GM23338 (cell line): Measurements from ENCODE around the gene APOL6. TPM values are rescaled to one million over a fixed set of nuclear protein-coding genes. Genes with fewer than 3 reads are reported as not detected.

ENCODE experiments used
- ATAC-seq: fragments of 200-7000 bp; cut with Tn5 transposase; 3 replicates; pipeline ENCODE4 v1.9.1; 2020
- DNase-seq: peaks from one replicate; pipeline ENCODE4 v3.0.0-alpha.2; 2015; ENCODE audit warnings: low spot score
- H2AFZ ChIP-seq: fragments of 200-600 bp; sonication (generic); 2 replicates; pipeline ENCODE4 v1.8.0; 2016; ENCODE audit warnings: antibody characterized with exemption, mild to moderate bottlenecking, moderate library complexity
- H3F3A ChIP-seq: fragments of 200-600 bp; sonication (generic); replicated peaks from 2 replicates; pipeline ENCODE4 v1.8.0; 2017; ENCODE audit warnings: antibody characterized with exemption, mixed run types, low read depth
- H3K27ac ChIP-seq: fragments of 200-600 bp; sonication (generic); 2 replicates; pipeline ENCODE4 v1.6.1; 2016; ENCODE audit warnings: low read depth
- H3K27me3 ChIP-seq: fragments of 200-600 bp; sonication (generic); 2 replicates; pipeline ENCODE4 v1.8.0; 2016; ENCODE audit warnings: mild to moderate bottlenecking, mixed run types, moderate library complexity; ENCODE audit not compliant: insufficient read depth
- H3K36me3 ChIP-seq: fragments of 200-600 bp; sonication (generic); 2 replicates; pipeline ENCODE4 v1.8.0; 2016; ENCODE audit warnings: mild to moderate bottlenecking; ENCODE audit not compliant: insufficient read depth
- H3K4me1 ChIP-seq: fragments of 200-600 bp; sonication (generic); 2 replicates; pipeline ENCODE4 v1.8.0; 2016; ENCODE audit warnings: mild to moderate bottlenecking, moderate library complexity; ENCODE audit not compliant: insufficient read depth
- H3K4me2 ChIP-seq: fragments of 200-600 bp; sonication (generic); 2 replicates; pipeline ENCODE4 v1.7.1; 2017; ENCODE audit warnings: mixed run types
- H3K4me3 ChIP-seq: fragments of 200-600 bp; sonication (generic); 2 replicates; pipeline ENCODE4 v1.6.1; 2016; ENCODE audit warnings: mixed run types
- H3K79me2 ChIP-seq: fragments of 200-600 bp; sonication (generic); replicated peaks from 2 replicates; pipeline ENCODE4 v1.8.0; 2017; ENCODE audit warnings: mild to moderate bottlenecking; ENCODE audit not compliant: insufficient read depth
- H3K9me2 ChIP-seq: fragments of 200-600 bp; sonication (generic); 2 replicates; pipeline ENCODE4 v1.8.0; 2017; ENCODE audit not compliant: insufficient read depth
- H4K20me1 ChIP-seq: fragments of 200-600 bp; sonication (generic); replicated peaks from 2 replicates; pipeline ENCODE4 v1.8.0; 2017; ENCODE audit warnings: mild to moderate bottlenecking; ENCODE audit not compliant: insufficient read depth
- H3K27ac Mint-ChIP-seq: 2 replicates; pipeline ENCODE4 v1.8.0; 2020; ENCODE audit warnings: inconsistent platforms, mild to moderate bottlenecking, moderate library complexity, mixed read lengths
- H3K27me3 Mint-ChIP-seq: 3 replicates; pipeline ENCODE4 v1.8.0; 2022; ENCODE audit warnings: low read depth, mild to moderate bottlenecking, moderate library complexity, mixed read lengths, inconsistent platforms; ENCODE audit not compliant: insufficient read depth, poor library complexity
- H3K36me3 Mint-ChIP-seq: 3 replicates; pipeline ENCODE4 v1.8.0; 2021; ENCODE audit warnings: low read depth, mild to moderate bottlenecking, inconsistent platforms, moderate library complexity, mixed read lengths
- H3K4me1 Mint-ChIP-seq: 3 replicates; pipeline ENCODE4 v1.8.0; 2020; ENCODE audit warnings: mild to moderate bottlenecking, inconsistent platforms, mixed read lengths
- H3K4me3 Mint-ChIP-seq: 3 replicates; pipeline ENCODE4 v1.8.0; 2021; ENCODE audit warnings: moderate library complexity, mild to moderate bottlenecking, inconsistent platforms, mixed read lengths
- H3K9me3 Mint-ChIP-seq: 3 replicates; pipeline ENCODE4 v1.8.0; 2020; ENCODE audit warnings: moderate library complexity, mild to moderate bottlenecking, inconsistent platforms, mixed read lengths
- CREB1 ChIP-seq: fragments of 250-450 bp; sonication (Bioruptor Pico); IDR thresholded peaks from 2 replicates; pipeline ENCODE4 v1.5.0; 2020; ENCODE audit warnings: low read depth, mild to moderate bottlenecking, moderate library complexity
- EZH2 ChIP-seq: fragments of 200-600 bp; sonication (generic); IDR thresholded peaks from one replicate; pipeline ENCODE4 v1.8.0; 2017; ENCODE audit warnings: antibody characterized with exemption, mild to moderate bottlenecking, low read depth; ENCODE audit not compliant: unreplicated experiment
- EZH2phosphoT487 ChIP-seq: fragments of 200-600 bp; sonication (generic); IDR thresholded peaks from one replicate; pipeline ENCODE4 v1.8.1; 2018; ENCODE audit warnings: antibody characterized with exemption; ENCODE audit not compliant: unreplicated experiment
- JUNB ChIP-seq: IDR thresholded peaks from one replicate; pipeline ENCODE4 v1.6.1; 2016; ENCODE audit warnings: antibody characterized with exemption; ENCODE audit not compliant: unreplicated experiment
- NANOG ChIP-seq: IDR thresholded peaks from 2 replicates; pipeline ENCODE4 v1.6.1; 2016; ENCODE audit warnings: antibody characterized with exemption, borderline replicate concordance
- POLR2AphosphoS5 ChIP-seq: IDR thresholded peaks from 2 replicates; pipeline ENCODE4 v1.6.1; 2016; ENCODE audit warnings: antibody characterized with exemption, low read depth
- STAT1 ChIP-seq: IDR thresholded peaks from one replicate; pipeline ENCODE4 v1.6.1; 2016; ENCODE audit warnings: antibody characterized with exemption; ENCODE audit not compliant: unreplicated experiment
- ZNF114 ChIP-seq: fragments of 250-450 bp; sonication (Bioruptor Pico); IDR thresholded peaks from 2 replicates; pipeline ENCODE4 v1.5.0; 2020; ENCODE audit warnings: mild to moderate bottlenecking, moderate library complexity
- ZNF331 ChIP-seq: fragments of 250-450 bp; sonication (Bioruptor Pico); IDR thresholded peaks from 2 replicates; pipeline ENCODE4 v1.5.0; 2020; ENCODE audit warnings: low read depth, mild to moderate bottlenecking, moderate library complexity
- polyA plus RNA-seq: library from polyadenylated mRNA; unstranded; fragments of >200 nt; fragmentation: Nextera tagmentation; extraction: Ambion mirVana; gene quantifications from 2 replicates; pipeline ENCODE4 v1.2.1, GENCODE V29; 2016
- total RNA-seq: library from RNA; depleted of rRNA; stranded (reverse); fragments of >200 nt; shearing (Covaris generic); gene quantifications from 2 replicates; pipeline ENCODE4 v1.2.3, GENCODE V29; 2014
- TF ChIP-seq, protein P1 (sequence below): IDR thresholded peaks from 2 replicates; pipeline ENCODE4 v1.6.1; 2016; ENCODE audit warnings: antibody characterized with exemption
- TF ChIP-seq, protein P2 (sequence below), 2 experiments: fragments of 200-600 bp in 1 of 2; sonication (generic) in 1 of 2; conservative IDR thresholded peaks; 2 replicates each; pipeline versions ENCODE4 v1.5.1 to v1.6.1; 2016 to 2017; ENCODE audit warnings: antibody characterized with exemption in 2 of 2, low read depth in 2 of 2, mild to moderate bottlenecking in 2 of 2, moderate library complexity in 1 of 2
- TF ChIP-seq, protein P3 (sequence below): fragments of 250-450 bp; sonication (Bioruptor Pico); IDR thresholded peaks from 2 replicates; pipeline ENCODE4 v1.5.0; 2020; ENCODE audit warnings: mild to moderate bottlenecking, moderate library complexity
- TF ChIP-seq, protein P4 (sequence below): IDR thresholded peaks from one replicate; pipeline ENCODE4 v1.6.1; 2018; ENCODE audit warnings: antibody characterized with exemption; ENCODE audit not compliant: unreplicated experiment

APOL6 gene
- total and polyA plus RNA-seq, 2 experiments from 2014 or later: 0.10 to 0.14 TPM

- Mint-ChIP-seq H3K27ac (no peak within 1 kb of the TSS), H3K27me3 (peaks cover 7% of the 10 kb centered on the region), H3K4me1 (peaks cover 4% of the 10 kb centered on the region), H3K4me3 (no peak within 1 kb of the TSS), H3K36me3 (no peaks in the 10 kb centered on the region), H3K9me3 (no peaks in the 10 kb centered on the region)
- H3K79me2 ChIP-seq: no peaks in the 10 kb centered on the region
- TF ChIP-seq, protein P1, sequence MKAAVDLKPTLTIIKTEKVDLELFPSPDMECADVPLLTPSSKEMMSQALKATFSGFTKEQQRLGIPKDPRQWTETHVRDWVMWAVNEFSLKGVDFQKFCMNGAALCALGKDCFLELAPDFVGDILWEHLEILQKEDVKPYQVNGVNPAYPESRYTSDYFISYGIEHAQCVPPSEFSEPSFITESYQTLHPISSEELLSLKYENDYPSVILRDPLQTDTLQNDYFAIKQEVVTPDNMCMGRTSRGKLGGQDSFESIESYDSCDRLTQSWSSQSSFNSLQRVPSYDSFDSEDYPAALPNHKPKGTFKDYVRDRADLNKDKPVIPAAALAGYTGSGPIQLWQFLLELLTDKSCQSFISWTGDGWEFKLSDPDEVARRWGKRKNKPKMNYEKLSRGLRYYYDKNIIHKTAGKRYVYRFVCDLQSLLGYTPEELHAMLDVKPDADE: no peak
- no peak for TF ChIP-seq ZNF331 (CRISPR knock-in tag)
- no peak for TF ChIP-seq POLR2AphosphoS5
- TF ChIP-seq, protein P2, sequence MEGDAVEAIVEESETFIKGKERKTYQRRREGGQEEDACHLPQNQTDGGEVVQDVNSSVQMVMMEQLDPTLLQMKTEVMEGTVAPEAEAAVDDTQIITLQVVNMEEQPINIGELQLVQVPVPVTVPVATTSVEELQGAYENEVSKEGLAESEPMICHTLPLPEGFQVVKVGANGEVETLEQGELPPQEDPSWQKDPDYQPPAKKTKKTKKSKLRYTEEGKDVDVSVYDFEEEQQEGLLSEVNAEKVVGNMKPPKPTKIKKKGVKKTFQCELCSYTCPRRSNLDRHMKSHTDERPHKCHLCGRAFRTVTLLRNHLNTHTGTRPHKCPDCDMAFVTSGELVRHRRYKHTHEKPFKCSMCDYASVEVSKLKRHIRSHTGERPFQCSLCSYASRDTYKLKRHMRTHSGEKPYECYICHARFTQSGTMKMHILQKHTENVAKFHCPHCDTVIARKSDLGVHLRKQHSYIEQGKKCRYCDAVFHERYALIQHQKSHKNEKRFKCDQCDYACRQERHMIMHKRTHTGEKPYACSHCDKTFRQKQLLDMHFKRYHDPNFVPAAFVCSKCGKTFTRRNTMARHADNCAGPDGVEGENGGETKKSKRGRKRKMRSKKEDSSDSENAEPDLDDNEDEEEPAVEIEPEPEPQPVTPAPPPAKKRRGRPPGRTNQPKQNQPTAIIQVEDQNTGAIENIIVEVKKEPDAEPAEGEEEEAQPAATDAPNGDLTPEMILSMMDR (conservative IDR thresholded peaks at IDR 0.05; ENCODE audit: low read depth in 2 of 2): no peak
- no peak for TF ChIP-seq EZH2
- TF ChIP-seq ZNF114 (CRISPR knock-in tag): no peak
- TF ChIP-seq NANOG: no peak
- TF ChIP-seq, protein P3, sequence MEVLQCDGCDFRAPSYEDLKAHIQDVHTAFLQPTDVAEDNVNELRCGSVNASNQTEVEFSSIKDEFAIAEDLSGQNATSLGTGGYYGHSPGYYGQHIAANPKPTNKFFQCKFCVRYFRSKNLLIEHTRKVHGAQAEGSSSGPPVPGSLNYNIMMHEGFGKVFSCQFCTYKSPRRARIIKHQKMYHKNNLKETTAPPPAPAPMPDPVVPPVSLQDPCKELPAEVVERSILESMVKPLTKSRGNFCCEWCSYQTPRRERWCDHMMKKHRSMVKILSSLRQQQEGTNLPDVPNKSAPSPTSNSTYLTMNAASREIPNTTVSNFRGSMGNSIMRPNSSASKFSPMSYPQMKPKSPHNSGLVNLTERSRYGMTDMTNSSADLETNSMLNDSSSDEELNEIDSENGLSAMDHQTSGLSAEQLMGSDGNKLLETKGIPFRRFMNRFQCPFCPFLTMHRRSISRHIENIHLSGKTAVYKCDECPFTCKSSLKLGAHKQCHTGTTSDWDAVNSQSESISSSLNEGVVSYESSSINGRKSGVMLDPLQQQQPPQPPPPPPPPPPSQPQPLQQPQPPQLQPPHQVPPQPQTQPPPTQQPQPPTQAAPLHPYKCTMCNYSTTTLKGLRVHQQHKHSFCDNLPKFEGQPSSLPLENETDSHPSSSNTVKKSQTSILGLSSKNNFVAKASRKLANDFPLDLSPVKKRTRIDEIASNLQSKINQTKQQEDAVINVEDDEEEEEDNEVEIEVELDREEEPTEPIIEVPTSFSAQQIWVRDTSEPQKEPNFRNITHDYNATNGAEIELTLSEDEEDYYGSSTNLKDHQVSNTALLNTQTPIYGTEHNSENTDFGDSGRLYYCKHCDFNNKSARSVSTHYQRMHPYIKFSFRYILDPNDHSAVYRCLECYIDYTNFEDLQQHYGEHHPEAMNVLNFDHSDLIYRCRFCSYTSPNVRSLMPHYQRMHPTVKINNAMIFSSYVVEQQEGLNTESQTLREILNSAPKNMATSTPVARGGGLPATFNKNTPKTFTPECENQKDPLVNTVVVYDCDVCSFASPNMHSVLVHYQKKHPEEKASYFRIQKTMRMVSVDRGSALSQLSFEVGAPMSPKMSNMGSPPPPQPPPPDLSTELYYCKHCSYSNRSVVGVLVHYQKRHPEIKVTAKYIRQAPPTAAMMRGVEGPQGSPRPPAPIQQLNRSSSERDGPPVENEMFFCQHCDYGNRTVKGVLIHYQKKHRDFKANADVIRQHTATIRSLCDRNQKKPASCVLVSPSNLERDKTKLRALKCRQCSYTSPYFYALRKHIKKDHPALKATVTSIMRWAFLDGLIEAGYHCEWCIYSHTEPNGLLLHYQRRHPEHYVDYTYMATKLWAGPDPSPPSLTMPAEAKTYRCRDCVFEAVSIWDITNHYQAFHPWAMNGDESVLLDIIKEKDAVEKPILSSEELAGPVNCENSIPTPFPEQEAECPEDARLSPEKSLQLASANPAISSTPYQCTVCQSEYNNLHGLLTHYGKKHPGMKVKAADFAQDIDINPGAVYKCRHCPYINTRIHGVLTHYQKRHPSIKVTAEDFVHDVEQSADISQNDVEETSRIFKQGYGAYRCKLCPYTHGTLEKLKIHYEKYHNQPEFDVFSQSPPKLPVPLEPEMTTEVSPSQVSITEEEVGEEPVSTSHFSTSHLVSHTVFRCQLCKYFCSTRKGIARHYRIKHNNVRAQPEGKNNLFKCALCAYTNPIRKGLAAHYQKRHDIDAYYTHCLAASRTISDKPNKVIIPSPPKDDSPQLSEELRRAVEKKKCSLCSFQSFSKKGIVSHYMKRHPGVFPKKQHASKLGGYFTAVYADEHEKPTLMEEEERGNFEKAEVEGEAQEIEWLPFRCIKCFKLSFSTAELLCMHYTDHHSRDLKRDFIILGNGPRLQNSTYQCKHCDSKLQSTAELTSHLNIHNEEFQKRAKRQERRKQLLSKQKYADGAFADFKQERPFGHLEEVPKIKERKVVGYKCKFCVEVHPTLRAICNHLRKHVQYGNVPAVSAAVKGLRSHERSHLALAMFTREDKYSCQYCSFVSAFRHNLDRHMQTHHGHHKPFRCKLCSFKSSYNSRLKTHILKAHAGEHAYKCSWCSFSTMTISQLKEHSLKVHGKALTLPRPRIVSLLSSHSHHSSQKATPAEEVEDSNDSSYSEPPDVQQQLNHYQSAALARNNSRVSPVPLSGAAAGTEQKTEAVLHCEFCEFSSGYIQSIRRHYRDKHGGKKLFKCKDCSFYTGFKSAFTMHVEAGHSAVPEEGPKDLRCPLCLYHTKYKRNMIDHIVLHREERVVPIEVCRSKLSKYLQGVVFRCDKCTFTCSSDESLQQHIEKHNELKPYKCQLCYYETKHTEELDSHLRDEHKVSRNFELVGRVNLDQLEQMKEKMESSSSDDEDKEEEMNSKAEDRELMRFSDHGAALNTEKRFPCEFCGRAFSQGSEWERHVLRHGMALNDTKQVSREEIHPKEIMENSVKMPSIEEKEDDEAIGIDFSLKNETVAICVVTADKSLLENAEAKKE: no peak
- TF ChIP-seq, protein P4, sequence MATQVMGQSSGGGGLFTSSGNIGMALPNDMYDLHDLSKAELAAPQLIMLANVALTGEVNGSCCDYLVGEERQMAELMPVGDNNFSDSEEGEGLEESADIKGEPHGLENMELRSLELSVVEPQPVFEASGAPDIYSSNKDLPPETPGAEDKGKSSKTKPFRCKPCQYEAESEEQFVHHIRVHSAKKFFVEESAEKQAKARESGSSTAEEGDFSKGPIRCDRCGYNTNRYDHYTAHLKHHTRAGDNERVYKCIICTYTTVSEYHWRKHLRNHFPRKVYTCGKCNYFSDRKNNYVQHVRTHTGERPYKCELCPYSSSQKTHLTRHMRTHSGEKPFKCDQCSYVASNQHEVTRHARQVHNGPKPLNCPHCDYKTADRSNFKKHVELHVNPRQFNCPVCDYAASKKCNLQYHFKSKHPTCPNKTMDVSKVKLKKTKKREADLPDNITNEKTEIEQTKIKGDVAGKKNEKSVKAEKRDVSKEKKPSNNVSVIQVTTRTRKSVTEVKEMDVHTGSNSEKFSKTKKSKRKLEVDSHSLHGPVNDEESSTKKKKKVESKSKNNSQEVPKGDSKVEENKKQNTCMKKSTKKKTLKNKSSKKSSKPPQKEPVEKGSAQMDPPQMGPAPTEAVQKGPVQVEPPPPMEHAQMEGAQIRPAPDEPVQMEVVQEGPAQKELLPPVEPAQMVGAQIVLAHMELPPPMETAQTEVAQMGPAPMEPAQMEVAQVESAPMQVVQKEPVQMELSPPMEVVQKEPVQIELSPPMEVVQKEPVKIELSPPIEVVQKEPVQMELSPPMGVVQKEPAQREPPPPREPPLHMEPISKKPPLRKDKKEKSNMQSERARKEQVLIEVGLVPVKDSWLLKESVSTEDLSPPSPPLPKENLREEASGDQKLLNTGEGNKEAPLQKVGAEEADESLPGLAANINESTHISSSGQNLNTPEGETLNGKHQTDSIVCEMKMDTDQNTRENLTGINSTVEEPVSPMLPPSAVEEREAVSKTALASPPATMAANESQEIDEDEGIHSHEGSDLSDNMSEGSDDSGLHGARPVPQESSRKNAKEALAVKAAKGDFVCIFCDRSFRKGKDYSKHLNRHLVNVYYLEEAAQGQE: no peak
- no peak for TF ChIP-seq JUNB
- TF ChIP-seq CREB1 (CRISPR knock-in tag): no peak
- no peak for TF ChIP-seq EZH2phosphoT487
- no peak for TF ChIP-seq STAT1
- no peak within 1 kb of the TSS for H3K4me3 ChIP-seq
- DNase-seq (no peak), ATAC-seq (no peak)
- H3K4me1 ChIP-seq: no peaks in the 10 kb centered on the region
- H3K9me2 ChIP-seq: no peaks in the 10 kb centered on the region; the same call in 1 of the 2 replicates
- H3K27me3 ChIP-seq: no peaks in the 10 kb centered on the region
- no peak within 1 kb of the TSS for H2AFZ ChIP-seq
- no peak within 1 kb of the TSS for H3K4me2 ChIP-seq
- H4K20me1 ChIP-seq: no peaks in the 10 kb centered on the region
- H3K27ac ChIP-seq: no peak within 1 kb of the TSS
- no peaks in the 10 kb centered on the region for H3K36me3 ChIP-seq
- no peaks in the 10 kb centered on the region for H3F3A ChIP-seq
Measured at GRCh38 chr22:35617137-35617755, 31.0 kb upstream of the APOL6 start, which contains the start of gene MB. MB (minus strand) TSS chr22:35617329; CDS start chr22:35617257, 72 bp downstream.
